GM18511 (cell line): ENCODE data around the gene PLEKHG3.

ENCODE experiments used
- ATAC-seq: cut with Tn5 transposase; IDR thresholded peaks from one replicate; pipeline ENCODE4 v1.9.1; 2021; ENCODE audit warnings: mild to moderate bottlenecking, moderate library complexity; ENCODE audit not compliant: unreplicated experiment

Gene PLEKHG3

DNA sequence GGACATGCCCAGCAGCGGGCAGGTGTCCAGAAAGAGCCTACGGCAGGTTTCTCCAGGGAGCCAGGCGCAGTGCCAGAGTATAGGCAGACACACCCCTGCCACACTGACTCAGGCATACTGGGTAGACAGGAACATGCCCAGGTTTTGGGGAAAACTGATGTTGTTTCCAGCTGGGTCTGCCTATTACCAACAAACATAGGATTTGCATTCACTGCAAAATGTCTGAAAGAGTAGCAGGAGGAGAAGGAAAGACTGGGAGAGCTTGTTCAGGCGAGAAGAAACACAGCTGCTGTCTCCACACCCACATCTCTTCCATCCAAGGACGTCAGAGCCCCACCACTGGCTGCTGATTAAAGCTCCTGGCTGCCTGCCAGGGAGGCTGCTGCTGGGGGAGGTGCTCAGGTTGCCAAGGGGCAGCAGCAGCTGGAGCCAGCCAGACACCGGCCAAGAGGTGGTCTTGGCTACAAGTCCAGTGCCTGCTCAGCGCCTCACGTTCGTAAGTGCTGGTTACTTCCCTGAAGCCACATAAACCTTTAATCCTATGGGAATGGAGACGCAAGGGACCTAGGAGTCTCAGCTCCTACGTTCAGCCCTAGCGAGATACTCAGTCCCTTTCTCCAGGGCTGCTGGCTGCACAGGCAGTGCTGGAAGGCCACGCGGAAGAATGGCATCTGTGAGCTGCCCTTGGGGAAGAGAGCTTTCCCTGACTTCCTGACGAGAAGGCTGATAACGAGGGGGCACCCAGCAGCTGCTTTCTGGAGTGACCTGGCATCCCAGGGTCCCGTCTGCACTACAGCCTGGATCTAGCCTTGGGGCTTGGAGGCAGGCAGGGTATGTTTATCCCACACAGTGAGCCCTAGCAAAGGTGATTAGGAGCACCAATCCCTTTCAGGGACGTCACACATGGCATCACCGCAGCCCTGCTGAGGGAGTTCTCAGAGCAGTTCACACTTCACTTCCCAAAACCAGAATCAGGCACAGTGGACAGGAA, 58.1 kb downstream of the PLEKHG3 start:
- ATAC-seq: no peak

GRCh38 chr14:64763085-64763782, 59.0 kb downstream of the PLEKHG3 start:
- no peak for ATAC-seq

GRCh38 chr14:64763801-64764621, 59.8 kb downstream of the PLEKHG3 start:
- ATAC-seq: no peak

DNA sequence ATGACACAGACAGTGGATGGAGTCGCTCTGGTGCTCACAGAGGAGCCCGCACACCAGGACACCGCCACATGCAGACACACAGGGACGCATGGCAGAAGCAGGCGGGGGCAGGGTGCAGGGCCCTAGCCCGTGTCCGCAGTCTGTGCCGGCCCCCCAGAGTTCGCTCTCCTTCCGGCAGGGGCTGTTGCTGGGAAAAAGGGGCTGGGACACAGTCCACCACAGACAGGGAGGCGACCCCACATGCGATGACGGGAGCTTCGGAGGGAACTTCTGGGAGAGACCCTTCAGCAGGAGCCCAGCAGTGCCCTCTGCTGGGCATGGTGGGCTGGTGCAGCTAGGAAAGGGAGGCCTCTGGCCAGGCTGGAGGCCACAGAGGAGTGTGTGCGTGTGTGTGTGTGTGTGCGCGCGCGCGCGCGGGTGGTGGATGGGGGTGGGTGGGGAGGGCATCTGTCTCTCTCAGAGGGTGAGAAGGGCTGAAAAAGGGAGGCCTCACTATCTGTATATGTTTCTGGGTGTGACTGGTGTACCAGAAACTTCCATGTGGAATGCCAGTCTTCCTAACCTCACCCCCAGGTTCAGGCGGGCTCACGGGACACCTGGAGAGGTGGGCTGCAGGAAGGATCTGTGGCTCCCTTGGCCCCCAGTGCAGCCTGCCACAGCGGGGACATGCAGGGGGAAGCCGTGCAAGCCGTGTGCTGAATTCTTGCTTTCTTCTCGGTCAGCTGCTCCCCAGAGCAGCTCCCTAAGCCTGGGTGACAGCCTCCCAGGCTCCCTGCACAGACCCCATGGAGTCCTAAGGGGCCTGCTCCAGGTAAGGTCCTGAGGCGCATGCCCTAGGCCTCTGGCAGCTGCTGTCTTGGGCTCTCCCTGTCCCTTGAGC, 60.7 kb downstream of the PLEKHG3 start:
- ATAC-seq: peak; percentile 66

GRCh38 chr14:64765740-64766302, 61.6 kb downstream of the PLEKHG3 start:
- no peak for ATAC-seq

- ATAC-seq: no peak
Observed at GRCh38 chr14:64766430-64767151, 62.4 kb downstream of the PLEKHG3 start.

DNA sequence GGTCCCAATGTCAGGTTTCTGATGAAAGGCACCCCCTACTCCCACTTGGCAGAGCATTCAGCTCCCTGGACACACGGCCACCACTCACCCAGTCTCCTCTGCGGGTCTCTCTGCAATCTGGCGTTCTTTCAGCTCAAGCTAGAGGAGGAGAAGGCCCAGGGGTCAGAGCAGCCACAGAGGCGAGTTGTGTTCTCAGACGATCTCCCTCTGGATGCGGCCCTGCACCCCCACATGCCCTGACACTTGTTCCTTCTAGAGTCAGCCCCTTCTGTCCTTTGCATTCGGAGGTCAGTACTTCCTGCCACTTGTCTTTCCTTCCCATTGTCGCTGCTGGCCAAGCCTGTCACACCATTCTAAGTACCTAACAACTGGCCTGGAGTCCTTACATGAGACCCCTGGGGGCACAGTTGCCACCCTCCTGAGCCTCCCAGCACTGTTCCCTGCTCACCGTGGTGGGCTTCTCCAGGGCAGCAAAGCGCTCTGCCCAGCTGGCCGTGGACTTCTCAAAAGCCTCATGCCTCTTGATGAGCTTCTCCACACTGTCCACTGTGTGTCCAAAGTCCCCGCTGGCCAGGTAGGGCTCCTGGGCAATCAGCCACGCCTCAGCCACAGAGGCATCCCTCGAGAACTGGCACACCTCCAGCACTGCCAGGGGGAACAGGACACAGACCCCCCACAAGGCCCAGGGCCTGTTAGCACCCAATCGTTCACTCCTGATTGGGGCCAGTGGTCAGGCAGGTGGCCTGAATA, 63.2 kb downstream of the PLEKHG3 start:
- no peak for ATAC-seq

- no peak for ATAC-seq
Observed at GRCh38 chr14:64768401-64769095, 64.3 kb downstream of the PLEKHG3 start.

DNA sequence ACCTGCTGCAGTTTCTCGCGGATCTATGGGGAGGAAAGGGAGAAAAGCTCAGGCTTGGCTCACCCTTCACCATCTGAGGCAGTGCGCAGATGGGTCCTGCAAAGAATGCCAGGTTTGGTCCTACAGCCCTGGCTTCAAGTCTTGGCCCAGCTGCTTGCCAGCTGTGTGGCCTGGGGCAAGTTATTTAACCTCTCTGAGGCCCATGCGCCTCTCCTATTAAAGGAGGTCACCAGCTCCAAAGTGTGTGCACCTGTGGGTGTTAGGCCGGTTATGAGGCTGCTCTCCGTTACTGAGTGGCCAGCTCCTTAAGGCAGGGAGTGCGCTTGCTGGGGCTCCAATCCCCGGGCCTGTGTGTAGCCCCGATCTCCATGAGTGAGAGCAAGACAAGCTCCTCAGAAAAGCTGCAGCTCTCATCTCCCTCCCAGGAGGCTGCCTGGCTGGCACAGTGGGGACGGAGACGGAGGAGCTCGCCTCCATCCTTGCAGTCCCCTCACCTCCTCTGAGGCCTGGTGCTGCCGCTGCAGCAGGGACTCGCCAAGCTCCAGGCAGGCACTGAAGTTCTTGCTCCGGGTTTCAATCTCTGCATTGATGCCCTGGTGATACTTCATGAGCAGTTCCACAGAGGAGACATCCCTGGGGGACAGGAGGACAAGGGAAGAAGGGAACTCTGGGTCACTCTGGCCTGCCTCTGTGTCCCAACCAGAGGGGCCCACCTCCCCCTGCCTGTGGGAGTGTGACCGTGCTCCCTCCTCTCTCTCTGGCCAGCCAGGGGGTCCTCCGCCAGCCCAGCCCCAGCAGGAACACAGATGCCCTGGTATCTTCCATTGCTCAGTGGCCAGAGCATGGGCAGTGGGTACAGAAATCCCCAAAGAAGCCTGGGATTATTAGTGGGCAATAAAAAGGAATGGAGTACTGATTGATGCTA, 65.1 kb downstream of the PLEKHG3 start:
- no peak for ATAC-seq

DNA sequence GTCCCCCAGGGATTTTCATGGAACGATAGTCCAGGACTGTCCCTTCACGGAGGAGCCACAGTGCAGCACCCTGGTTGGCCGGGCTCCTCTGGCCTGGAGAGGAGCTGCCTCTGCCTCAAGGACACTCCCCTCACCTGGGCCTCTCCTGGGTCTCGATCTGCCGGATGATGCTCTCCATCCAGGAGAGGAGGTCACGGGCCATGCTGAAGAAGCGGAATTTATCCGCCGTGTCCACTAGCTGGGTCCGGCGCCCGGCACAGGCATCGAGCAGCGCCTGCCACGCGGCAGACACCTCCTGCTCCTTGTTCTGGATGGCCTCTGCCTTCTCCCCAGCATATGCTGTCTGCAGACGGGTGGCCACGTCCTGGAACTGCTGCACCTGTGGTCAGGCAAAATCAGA, 66.5 kb downstream of the PLEKHG3 start:
- no peak for ATAC-seq

- ATAC-seq: no peak
Observed at GRCh38 chr14:64771161-64771560, 66.9 kb downstream of the PLEKHG3 start.

- no peak for ATAC-seq
Observed at GRCh38 chr14:64772397-64772950, 68.2 kb downstream of the PLEKHG3 start.

- no peak for ATAC-seq
Observed at GRCh38 chr14:64773046-64773445, 68.8 kb downstream of the PLEKHG3 start.

DNA sequence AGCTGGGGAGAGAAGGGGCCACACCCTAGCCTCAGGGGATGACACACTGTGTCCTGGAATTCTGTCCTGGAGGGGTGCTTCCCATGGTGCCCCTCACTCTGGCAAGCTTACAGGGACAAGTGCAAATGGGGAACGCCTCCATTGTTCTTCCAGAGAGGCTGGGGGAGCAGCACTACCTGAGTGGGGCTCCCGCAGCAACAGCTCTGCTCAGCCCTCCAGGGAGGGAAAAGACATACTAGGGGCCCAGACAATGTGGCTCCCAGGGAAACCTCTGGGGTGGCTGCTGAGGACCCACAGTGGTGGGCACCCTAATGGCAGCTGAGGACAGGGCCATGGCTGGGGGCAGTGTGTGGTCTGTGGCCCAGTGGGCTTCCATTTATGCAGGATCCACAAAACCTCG, 69.4 kb downstream of the PLEKHG3 start:
- no peak for ATAC-seq

GRCh38 chr14:64774272-64774671, 70.0 kb downstream of the PLEKHG3 start:
- no peak for ATAC-seq

DNA sequence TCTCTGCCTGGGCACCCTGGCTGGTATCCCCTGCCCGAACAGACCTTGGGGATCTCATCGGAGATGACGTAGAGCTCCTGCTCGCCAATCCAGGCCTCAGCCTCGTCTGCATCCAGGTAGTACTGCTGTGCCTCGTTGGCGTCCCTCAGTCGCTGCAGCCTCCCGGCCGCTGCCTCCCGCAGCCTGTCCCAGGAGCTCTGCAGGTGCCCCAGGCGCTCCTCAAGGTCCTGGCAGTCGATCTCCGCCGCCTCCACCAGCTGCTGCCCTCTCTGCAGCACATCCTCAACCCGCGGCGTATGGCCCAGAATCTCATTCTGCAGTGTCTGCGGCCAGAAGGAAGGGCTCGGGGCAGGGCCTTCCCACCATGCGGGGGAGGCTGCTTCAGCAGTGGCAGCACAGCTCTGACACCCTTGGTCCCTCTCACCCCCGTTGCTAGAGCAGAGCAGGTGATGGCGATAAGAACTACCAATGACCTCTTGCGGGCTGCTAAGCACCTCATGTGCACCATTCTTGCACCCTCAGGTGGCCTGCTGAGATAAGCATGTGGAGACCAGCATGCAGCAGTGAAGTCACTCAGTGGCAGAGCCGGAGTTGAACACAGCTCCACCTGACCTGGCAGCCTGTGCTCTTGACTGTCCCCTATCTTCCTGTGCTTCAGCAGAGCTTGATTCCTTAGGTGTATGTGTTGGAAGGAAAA, 71.0 kb downstream of the PLEKHG3 start:
- ATAC-seq: no peak
